B cell (primary cell): ENCODE results near the gene CPT1A. TPM values are rescaled to one million over a fixed set of nuclear protein-coding genes. Genes with fewer than 3 reads are reported as not detected.
A peak's percentile ranks its signal among the peaks of the same experiment; 100 is the strongest.

Experiments
- ATAC-seq: fragments of 200-7000 bp; cut with Tn5 transposase; one replicate; pipeline ENCODE4 v1.10.0; 2021; ENCODE audit warnings: low read depth, mild to moderate bottlenecking, moderate number of reproducible peaks, moderate library complexity
- CTCF ChIA-PET: fragments of 350-600 bp; sonication (Branson Sonifier 250); formaldehyde crosslinking; loops from one replicate; lab custom pipeline; 2021; ENCODE audit warnings: antibody characterized with exemption, inconsistent platforms; lab: Charles Lee
- POLR2A ChIA-PET: fragments of 350-600 bp; sonication (Branson Sonifier 250); formaldehyde crosslinking; loops from one replicate; lab custom pipeline; 2021; ENCODE audit warnings: antibody characterized with exemption; lab: Charles Lee
- DNase-seq: peaks from one replicate; pipeline ENCODE4 v3.0.0; 2013
- H2AFZ ChIP-seq: 2 replicates; pipeline ENCODE4 v1.6.1; 2012; ENCODE audit warnings: mild to moderate bottlenecking, low read depth, low read length; ENCODE audit not compliant: insufficient read depth, poor library complexity, severe bottlenecking
- H3K27ac ChIP-seq, 2 donors: 1 replicate in 1 of 2; 2 replicates in 1 of 2; pipeline ENCODE4 v1.5.1; 2012 to 2013; ENCODE audit warnings: low read length in 2 of 2, mild to moderate bottlenecking in 2 of 2, moderate library complexity in 1 of 2
- H3K27me3 ChIP-seq, 4 experiments: fragments of 200-600 bp in 1 of 4; sonication (generic) in 1 of 4; replicated peaks in 1 of 4; 1 replicate in 2 of 4; 2 replicates in 2 of 4; pipeline versions ENCODE4 v1.6.1 to v1.7.0; 2013 to 2016; ENCODE audit warnings: low read length in 3 of 4, mild to moderate bottlenecking in 2 of 4, mixed read lengths in 1 of 4, moderate library complexity in 1 of 4; ENCODE audit not compliant: insufficient read depth in 4 of 4, control insufficient read depth in 3 of 4; ENCODE audit errors: control extremely low read depth in 1 of 4
- H3K36me3 ChIP-seq, 2 experiments: replicated peaks in 1 of 2; 1 replicate in 1 of 2; 2 replicates in 1 of 2; pipeline versions ENCODE4 v1.6.1 to v1.7.1; 2013; ENCODE audit warnings: low read length in 1 of 2; ENCODE audit not compliant: insufficient read depth in 2 of 2, control insufficient read depth in 1 of 2; ENCODE audit errors: control extremely low read depth in 1 of 2, extremely low read depth in 1 of 2
- H3K4me1 ChIP-seq, 2 donors: fragments of 200-600 bp in 1 of 2; sonication (generic) in 1 of 2; 1 replicate in 1 of 2; 2 replicates in 1 of 2; pipeline versions ENCODE4 v1.5.1 to v1.6.1; 2013 to 2017; ENCODE audit warnings: low read length in 2 of 2; ENCODE audit not compliant: control insufficient read depth in 2 of 2, insufficient read depth in 2 of 2
- H3K4me2 ChIP-seq: replicated peaks from 2 replicates; pipeline ENCODE3; 2012; ENCODE audit warnings: mild to moderate bottlenecking, low read depth, low read length; ENCODE audit not compliant: poor library complexity, severe bottlenecking
- H3K4me3 ChIP-seq, 5 experiments: fragments of 200-600 bp in 1 of 5; sonication (generic) in 1 of 5; 1 replicate in 3 of 5; 2 replicates in 2 of 5; pipeline versions ENCODE4 v1.5.1 to v1.7.0; 2011 to 2016; ENCODE audit warnings: low read length in 4 of 5, mild to moderate bottlenecking in 4 of 5, low read depth in 2 of 5, control low read depth in 1 of 5, moderate library complexity in 1 of 5; ENCODE audit not compliant: insufficient read depth in 1 of 5; ENCODE audit errors: control extremely low read depth in 1 of 5, extremely low read depth in 1 of 5
- H3K79me2 ChIP-seq: fragments of 200-600 bp; sonication (generic); one replicate; pipeline ENCODE4 v1.6.0; 2016; ENCODE audit warnings: low read length; ENCODE audit not compliant: control insufficient read depth, insufficient read depth
- H3K9ac ChIP-seq: fragments of 200-600 bp; sonication (generic); 2 replicates; pipeline ENCODE4 v1.6.1; 2017; ENCODE audit warnings: mild to moderate bottlenecking, low read length, moderate library complexity
- H3K9me3 ChIP-seq, 3 donors: one replicate each; pipeline versions ENCODE4 v1.6.1 to v1.7.1; 2013; ENCODE audit warnings: low read length in 2 of 3; ENCODE audit not compliant: control insufficient read depth in 2 of 3, insufficient read depth in 1 of 3; ENCODE audit errors: control extremely low read depth in 1 of 3
- H4K20me1 ChIP-seq: 2 replicates; pipeline ENCODE4 v1.6.0; 2012; ENCODE audit warnings: mild to moderate bottlenecking, low read length; ENCODE audit not compliant: insufficient read depth, control insufficient read depth, poor library complexity, severe bottlenecking
- H3K27ac Mint-ChIP-seq: one replicate; pipeline ENCODE4 v1.8.0; 2021; ENCODE audit warnings: mixed read lengths
- H3K27me3 Mint-ChIP-seq: one replicate; pipeline ENCODE4 v1.8.0; 2021; ENCODE audit warnings: mixed read lengths
- H3K4me1 Mint-ChIP-seq: one replicate; pipeline ENCODE4 v1.8.0; 2021; ENCODE audit warnings: mixed read lengths
- H3K4me3 Mint-ChIP-seq: one replicate; pipeline ENCODE4 v1.8.0; 2021; ENCODE audit warnings: mixed read lengths
- H3K9me3 Mint-ChIP-seq: one replicate; pipeline ENCODE4 v1.8.0; 2022; ENCODE audit warnings: mixed read lengths; ENCODE audit not compliant: insufficient read depth
- CTCF ChIP-seq: fragments of 200-600 bp; IDR thresholded peaks from one replicate; pipeline ENCODE4 v1.8.0; 2022; ENCODE audit warnings: antibody characterized with exemption, mild to moderate bottlenecking
- EZH2 ChIP-seq: IDR thresholded peaks from 2 replicates; pipeline ENCODE4 v1.6.1; 2012; ENCODE audit warnings: borderline replicate concordance, low read depth, mild to moderate bottlenecking, moderate library complexity, low read length; ENCODE audit not compliant: insufficient read depth, poor library complexity, severe bottlenecking
- WGBS: methylation state at CpG from one replicate; pipeline ENCODE4 v1.1.5; 2013; ENCODE audit warnings: missing lambda C conversion rate; ENCODE audit not compliant: insufficient coverage; 5-methylcytosine and 5-hydroxymethylcytosine counted together
- intact Hi-C: fragments of 100-400 bp; cut with micrococcal nuclease; formaldehyde crosslinking; loops from one replicate; pipeline ENCODE4 v1.10.0; 2022
- polyA plus RNA-seq: library from polyadenylated mRNA; depleted of rRNA; stranded (reverse); fragments of >200 nt; gene quantifications from 2 replicates; pipeline ENCODE4 v1.2.3, GENCODE V29; 2012
- total RNA-seq, 2 donors: library from RNA; stranded (reverse); fragments of 120-200 nt in 1 of 2; gene quantifications; 1 replicate in 1 of 2; 2 replicates in 1 of 2; pipeline versions ENCODE4 v1.2.3 to v1.2.4, GENCODE V29; 2013 to 2022

The CPT1A gene
- total and polyA plus RNA-seq, 2 donors (not counting 1 experiment from before 2014, with no cell fraction given), result 15.6 to 40.8 TPM

GRCh38 chr11:68842427-68843051, 823 bp upstream of the CPT1A start:
- no peaks in the 10 kb centered on the region for H3K36me3 ChIP-seq
- no peaks in the 10 kb centered on the region for H3K79me2 ChIP-seq
- TF ChIP-seq EZH2 (no peak), CTCF (no peak)
- peaks cover 39 to 56% of the 10 kb centered on the region in 2 donors for H3K4me1 ChIP-seq
- H4K20me1 ChIP-seq, result no peaks in the 10 kb centered on the region
- H3K4me3 ChIP-seq, result peak overlapping the region; percentile 59 to 88 (median 72)
- peak overlapping the region; percentile 88 for H3K4me3 Mint-ChIP-seq
- peak overlapping the region; percentile 93 for H2AFZ ChIP-seq
- no peaks in the 10 kb centered on the region for H3K27me3 Mint-ChIP-seq
- peak overlapping the region; percentile 79 for H3K27ac Mint-ChIP-seq
- no peaks in the 10 kb centered on the region for H3K27me3 ChIP-seq
- peak; percentile 31 for DNase-seq
- H3K9ac ChIP-seq, result peak overlapping the region; percentile 76
- H3K9me3 ChIP-seq, result no peaks in the 10 kb centered on the region
- H3K9me3 Mint-ChIP-seq, result no peaks in the 10 kb centered on the region
- peak overlapping the region in 1 of 2 donors; percentile 8 for H3K27ac ChIP-seq
- ChIA-PET POLR2A (interaction anchor here (0.5 to 2.3 kb wide), 7 partner anchors 12 to 92 kb away, joined by 3 to 10 read pairs (median 4); partner anchors contain the start of genes IGHMBP2 and MRPL21), CTCF (interaction anchor here (1.0 to 4.3 kb wide), 10 partner anchors 9 to 801 kb away, joined by 3 to 70 read pairs (median 16); no protein-coding TSS in a partner anchor)
- no peak for ATAC-seq
- 8% methylated on average over 15 of the region's 25 CpGs for WGBS
- intact Hi-C loops, result loop anchor here (1.0 to 10.0 kb wide), 3 partner anchors 17 to 455 kb away; no protein-coding TSS in a partner anchor
- H3K4me2 ChIP-seq, result peak overlapping the region; percentile 91
- H3K4me1 Mint-ChIP-seq, result peaks cover 47% of the 10 kb centered on the region
